HG03575 (cell line): ENCODE measurements around the gene KRT7.

ENCODE experiments used
- ATAC-seq: cut with Tn5 transposase; IDR thresholded peaks from one replicate; pipeline ENCODE4 v1.9.1; 2021; ENCODE audit not compliant: unreplicated experiment, insufficient number of reproducible peaks, low FRiP score; ENCODE audit errors: extremely low read depth

The KRT7 gene

GRCh38 chr12:52198454-52199215, 34.4 kb upstream of the KRT7 start:
- ATAC-seq = no peak

GRCh38 chr12:52199294-52199919, 33.6 kb upstream of the KRT7 start:
- ATAC-seq = no peak

GRCh38 chr12:52200086-52200780, 32.8 kb upstream of the KRT7 start:
- ATAC-seq = no peak

DNA sequence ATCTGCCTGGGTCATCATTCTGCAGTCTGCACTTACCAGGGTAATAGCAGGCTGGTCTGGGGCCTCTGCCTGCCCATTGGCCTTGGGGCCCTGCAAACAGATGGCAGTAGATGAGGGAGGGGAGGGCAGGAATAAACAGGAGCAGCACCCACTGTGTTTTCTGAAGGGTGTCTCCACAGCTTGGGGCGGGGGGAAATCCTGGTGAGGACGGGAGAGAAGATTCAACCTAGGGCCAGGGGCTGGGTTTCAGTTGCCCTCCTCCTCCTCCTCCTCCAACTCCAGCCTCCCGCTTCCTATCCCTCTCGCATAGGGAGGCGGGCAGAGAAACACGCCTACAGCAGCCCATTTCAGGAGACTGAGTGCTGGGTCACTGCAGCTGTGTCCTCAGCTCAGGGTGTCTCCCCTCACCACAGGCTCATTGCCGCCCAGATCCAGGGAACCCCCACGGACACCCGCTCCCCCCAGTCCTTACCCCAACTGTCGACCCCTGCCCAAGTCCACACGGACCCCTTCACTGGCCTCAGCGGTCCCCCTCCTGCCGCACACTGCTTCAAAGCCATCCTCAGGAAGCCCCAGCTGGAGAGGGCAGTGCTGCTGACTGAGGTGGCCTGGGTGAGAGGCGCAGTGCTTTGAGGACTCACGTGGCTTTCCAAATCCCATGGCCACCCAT, 32.1 kb upstream of the KRT7 start:
- ATAC-seq = no peak

DNA sequence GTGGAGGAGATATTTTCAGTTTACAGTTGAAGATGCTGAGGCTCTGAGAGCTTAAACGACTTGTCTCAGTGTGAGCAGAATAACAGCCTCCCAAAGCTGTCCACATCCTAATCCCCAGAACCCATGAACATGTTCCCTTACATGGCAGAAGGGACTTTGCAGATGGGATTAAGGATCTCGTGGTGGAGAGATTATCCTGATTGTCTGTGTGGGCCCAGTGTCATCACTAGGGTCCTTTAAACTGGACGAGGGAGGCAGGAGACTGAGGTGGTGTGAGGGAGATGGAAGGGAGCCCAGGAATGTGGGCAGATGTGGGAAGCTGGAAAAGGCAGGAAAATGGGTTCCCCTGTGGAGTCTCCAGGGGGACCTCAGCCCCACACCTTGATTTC, 31.6 kb upstream of the KRT7 start:
- no peak for ATAC-seq

- ATAC-seq = no peak
Observed at GRCh38 chr12:52202361-52203078, 30.5 kb upstream of the KRT7 start.

DNA sequence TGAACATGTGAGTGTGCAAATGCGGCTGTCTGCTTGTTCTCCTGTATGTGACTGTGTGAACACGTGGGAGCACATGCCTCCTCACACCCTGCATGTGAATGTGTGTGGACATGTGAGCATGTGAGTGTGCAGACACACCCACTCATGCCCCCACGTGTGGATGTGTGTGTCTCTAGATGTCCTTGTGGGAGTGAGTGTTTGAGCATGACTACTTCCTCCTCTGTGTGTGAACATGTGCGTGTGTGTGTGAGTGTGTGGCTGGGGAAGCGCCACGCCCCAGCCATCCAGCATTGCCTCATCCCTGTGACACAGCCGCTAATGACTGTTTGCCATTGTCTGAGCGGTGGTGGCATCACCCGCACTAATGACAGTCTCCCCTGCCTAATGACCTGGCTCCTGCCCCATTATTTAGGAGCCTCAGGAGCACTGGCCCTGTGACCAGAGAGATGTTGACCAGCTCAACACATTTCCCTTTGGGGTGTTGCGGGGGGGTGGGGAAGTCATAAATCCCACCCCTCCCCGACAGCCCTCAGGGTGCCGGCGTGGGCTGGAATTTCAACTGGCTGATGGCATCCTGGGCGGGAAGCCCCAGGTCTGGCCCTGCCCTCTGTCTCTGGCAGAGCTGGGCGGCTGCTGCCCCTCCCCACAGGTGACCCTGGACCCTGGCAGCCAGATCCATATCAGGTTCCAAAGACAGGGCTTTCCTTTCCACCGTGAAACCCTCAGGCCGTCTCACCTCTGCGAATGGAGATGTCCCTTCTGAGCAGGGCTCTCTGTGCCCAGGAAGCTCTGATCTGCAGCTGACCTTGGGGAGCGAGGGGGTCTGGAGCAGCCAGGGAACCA, 29.7 kb upstream of the KRT7 start:
- no peak for ATAC-seq

- ATAC-seq = no peak
Observed at GRCh38 chr12:52204095-52204930, 28.7 kb upstream of the KRT7 start.

- no peak for ATAC-seq
Observed at GRCh38 chr12:52204931-52205505, 28.0 kb upstream of the KRT7 start.

DNA sequence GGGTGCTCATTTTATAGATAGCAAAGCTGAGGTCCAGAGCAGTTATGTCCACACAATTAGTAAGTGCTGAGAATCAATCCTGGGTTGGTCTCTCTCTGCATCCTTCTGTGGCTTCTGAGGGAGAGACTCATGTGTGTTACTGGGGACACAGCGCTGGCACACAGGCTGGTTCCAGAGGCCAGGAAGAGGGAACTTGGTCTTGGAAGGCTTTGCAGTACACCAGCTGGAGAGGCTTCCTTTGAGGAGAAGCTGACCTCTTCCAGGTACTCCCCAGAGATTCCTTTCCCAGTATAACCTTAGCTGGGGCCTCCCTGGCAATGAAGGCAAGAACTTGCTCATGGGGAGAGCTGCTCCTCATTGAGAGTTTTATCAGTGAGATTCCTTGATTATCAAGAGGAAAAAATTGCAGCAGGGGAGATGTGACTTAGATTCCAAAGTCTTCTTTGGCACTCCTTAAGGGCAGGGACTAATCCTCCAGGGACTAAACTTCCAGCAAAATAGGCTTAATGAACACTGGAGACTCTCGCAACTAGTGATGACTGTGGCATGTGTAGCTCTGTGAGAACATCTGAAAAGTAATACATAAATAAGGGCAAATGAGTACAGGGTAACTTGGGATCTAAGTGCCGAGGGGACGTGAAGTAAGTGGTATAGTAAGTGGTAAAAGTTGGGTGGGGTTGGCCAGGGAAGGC, 27.3 kb upstream of the KRT7 start:
- ATAC-seq = no peak

DNA sequence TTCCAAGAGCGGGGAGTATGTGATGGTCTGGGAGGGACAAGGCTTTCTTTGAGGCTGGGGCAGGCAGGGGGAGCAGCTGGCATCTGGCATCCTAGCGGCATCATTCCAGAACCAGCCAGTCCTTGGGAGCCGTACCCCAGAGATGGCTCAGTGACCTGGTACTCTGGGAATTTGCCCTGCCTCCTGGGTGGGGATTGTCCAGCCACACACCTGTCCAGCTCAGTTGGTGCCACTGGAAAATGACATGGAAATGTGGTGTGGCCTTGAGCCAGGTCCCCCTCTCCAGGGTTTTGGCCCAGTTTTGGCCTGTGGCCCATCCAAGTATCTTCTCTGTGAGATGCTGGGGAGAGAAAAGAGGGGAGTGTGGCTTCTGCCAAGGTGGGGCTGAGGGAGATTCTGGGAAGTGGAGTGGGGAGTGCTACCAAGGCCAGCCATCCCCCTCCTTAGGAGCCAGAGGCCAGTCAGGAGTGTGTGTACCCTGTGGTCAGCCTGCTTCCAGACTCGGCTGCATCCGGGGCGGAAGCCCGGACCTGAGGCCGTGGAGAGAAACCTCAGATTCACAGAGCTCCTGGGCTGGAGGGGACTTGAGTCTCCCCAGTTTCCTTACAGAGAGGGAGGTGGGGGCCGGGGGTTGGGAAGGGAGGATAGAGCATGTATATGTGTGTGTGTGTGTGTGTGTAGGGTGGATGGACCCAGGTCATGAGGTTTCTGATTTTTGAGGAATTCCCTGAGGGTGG, 26.6 kb upstream of the KRT7 start:
- no peak for ATAC-seq

DNA sequence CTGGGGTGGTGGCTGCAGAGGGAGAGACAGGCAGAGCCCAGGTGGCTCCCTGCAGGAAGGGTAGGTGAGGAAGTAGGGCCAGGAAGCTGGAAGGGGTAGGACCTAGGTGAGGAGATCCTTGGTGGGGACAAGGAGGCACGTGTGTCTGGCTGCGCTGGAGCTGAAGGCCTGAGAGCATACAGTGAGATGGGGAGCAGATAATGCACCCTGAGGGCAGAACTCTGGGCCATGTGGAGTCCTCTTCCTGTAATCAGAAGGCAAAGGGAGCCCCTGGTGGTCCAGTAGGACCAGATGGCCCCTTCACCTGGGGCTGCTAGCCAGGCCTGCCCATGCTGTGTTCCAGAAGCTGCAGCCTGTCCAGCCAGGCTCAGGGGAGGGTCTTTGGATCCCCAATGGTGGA, 25.9 kb upstream of the KRT7 start:
- ATAC-seq = no peak

GRCh38 chr12:52207895-52208294, 25.1 kb upstream of the KRT7 start:
- ATAC-seq = no peak

- ATAC-seq = no peak
Observed at GRCh38 chr12:52208424-52209165, 24.4 kb upstream of the KRT7 start.

GRCh38 chr12:52209321-52209720, 23.7 kb upstream of the KRT7 start:
- no peak for ATAC-seq
